Measurements from ENCODE around the gene PUDP.
"Not testable (repeated sequence)": the region's sequence is repeated elsewhere in the genome, so short reads cannot be mapped to it uniquely, and the experiment has no call there.

The PUDP gene

DNA sequence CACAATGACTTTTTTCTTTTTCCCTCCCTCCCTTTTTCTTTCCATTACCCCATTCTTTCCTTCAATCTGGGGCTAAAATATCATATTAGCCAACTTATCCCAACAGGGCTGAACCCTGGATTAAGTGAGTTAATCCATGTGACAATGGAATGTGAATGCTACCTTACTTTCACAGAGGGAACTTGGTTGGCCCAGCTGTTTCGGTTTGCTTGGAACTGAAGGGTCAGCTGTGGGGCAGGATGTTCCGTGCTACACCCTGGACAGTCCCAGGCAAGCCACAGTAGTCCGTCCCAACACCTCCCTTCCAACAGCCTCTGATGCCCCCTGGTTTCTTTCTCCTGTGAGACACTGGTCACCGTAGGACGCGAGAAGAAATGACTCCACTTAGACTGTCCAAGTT lies 95.4 kb downstream of the PUDP start:
- no peaks in the 10 kb centered on the region for H3K4me1 ChIP-seq (ENCODE audit: insufficient read depth, low read length)
- H3K9ac ChIP-seq (ENCODE audit: low read depth, low read length): no peak overlapping the region
- no peaks in the 10 kb centered on the region for H3K9me3 ChIP-seq (ENCODE audit: insufficient read depth, low read depth, low read length)
- H3K27me3 ChIP-seq (ENCODE audit: insufficient read depth, low read length): no peaks in the 10 kb centered on the region
- H3K36me3 ChIP-seq (ENCODE audit: insufficient read depth, low read depth, low read length): no peaks in the 10 kb centered on the region
- H3K4me3 ChIP-seq (ENCODE audit: low read length): no peak overlapping the region
- H3K27ac ChIP-seq (ENCODE audit: low read length): no peak overlapping the region

GRCh38 chrX:7050271-7050670 lies 97.7 kb downstream of the PUDP start:
- Histone ChIP-seq H3K4me3 (ENCODE audit: low read length) (no peak overlapping the region), H3K9me3 (ENCODE audit: insufficient read depth, low read depth, low read length) (no peaks in the 10 kb centered on the region), H3K36me3 (ENCODE audit: insufficient read depth, low read depth, low read length) (no peaks in the 10 kb centered on the region), H3K27ac (ENCODE audit: low read length) (no peak overlapping the region), H3K9ac (ENCODE audit: low read depth, low read length) (no peak overlapping the region), H3K27me3 (ENCODE audit: insufficient read depth, low read length) (no peaks in the 10 kb centered on the region), H3K4me1 (ENCODE audit: insufficient read depth, low read length) (no peaks in the 10 kb centered on the region)

GRCh38 chrX:7047951-7048350 lies 100.0 kb downstream of the PUDP start:
- no peaks in the 10 kb centered on the region for H3K9me3 ChIP-seq (ENCODE audit: insufficient read depth, low read depth, low read length)
- H3K36me3 ChIP-seq (ENCODE audit: insufficient read depth, low read depth, low read length): no peaks in the 10 kb centered on the region
- no peaks in the 10 kb centered on the region for H3K27me3 ChIP-seq (ENCODE audit: insufficient read depth, low read length)
- no peak overlapping the region for H3K27ac ChIP-seq (ENCODE audit: low read length)
- H3K9ac ChIP-seq (ENCODE audit: low read depth, low read length): no peak overlapping the region
- no peak overlapping the region for H3K4me3 ChIP-seq (ENCODE audit: low read length)
- no peaks in the 10 kb centered on the region for H3K4me1 ChIP-seq (ENCODE audit: insufficient read depth, low read length)

DNA sequence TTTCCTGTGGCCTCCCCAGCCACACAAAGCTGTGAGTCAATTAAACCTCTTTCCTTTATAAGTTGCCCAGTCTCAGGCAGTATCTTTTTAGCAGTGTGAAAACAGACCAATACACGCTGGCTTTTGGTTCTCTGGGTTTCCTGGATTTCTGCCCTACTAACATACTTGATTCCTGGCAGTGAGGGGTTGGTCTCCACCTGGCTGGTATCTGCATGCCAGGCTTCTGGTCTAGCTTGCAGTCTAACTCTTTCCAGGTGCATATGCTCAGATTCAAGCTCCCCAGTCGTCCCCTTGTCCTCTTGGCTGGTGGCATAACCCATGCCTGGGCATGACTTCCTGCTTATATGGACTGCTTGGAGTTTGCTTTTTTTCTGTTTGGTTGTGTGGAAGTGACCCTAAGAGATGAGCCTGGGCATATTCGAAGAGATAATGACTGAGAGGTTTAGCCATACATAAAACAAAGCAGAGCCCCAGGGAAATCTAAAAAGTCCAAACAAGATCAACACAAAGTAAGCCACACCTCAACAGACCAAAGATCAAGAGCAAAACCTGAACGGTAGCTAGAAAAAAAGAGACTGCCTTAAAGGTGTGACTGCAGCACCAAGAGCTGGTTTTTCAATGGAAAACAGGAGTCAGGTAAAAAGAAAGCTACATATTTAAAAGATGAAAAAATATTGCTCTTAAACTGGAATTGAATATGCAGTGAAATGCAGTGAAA lies 102.6 kb downstream of the PUDP start:
- Histone ChIP-seq H3K9ac (ENCODE audit: low read depth, low read length) (no peak overlapping the region), H3K4me3 (ENCODE audit: low read length) (no peak overlapping the region), H3K4me1 (ENCODE audit: insufficient read depth, low read length) (no peaks in the 10 kb centered on the region), H3K27me3 (ENCODE audit: insufficient read depth, low read length) (no peaks in the 10 kb centered on the region), H3K36me3 (ENCODE audit: insufficient read depth, low read depth, low read length) (no peaks in the 10 kb centered on the region), H3K9me3 (ENCODE audit: insufficient read depth, low read depth, low read length) (no peaks in the 10 kb centered on the region), H3K27ac (ENCODE audit: low read length) (no peak overlapping the region)

GRCh38 chrX:7043796-7044433 lies 104.0 kb downstream of the PUDP start:
- H3K9ac ChIP-seq (ENCODE audit: low read depth, low read length); H3K4me3 ChIP-seq (ENCODE audit: low read length); H3K27ac ChIP-seq (ENCODE audit: low read length); H3K36me3 ChIP-seq (ENCODE audit: insufficient read depth, low read depth, low read length); H3K9me3 ChIP-seq (ENCODE audit: insufficient read depth, low read depth, low read length); H3K27me3 ChIP-seq (ENCODE audit: insufficient read depth, low read length); H3K4me1 ChIP-seq (ENCODE audit: insufficient read depth, low read length): not testable (repeated sequence)

GRCh38 chrX:7028246-7028645 lies 119.7 kb downstream of the PUDP start:
- Histone ChIP-seq H3K4me1 (ENCODE audit: insufficient read depth, low read length) (no peaks in the 10 kb centered on the region), H3K27me3 (ENCODE audit: insufficient read depth, low read length) (no peaks in the 10 kb centered on the region), H3K36me3 (ENCODE audit: insufficient read depth, low read depth, low read length) (no peaks in the 10 kb centered on the region), H3K9ac (ENCODE audit: low read depth, low read length) (no peak overlapping the region), H3K27ac (ENCODE audit: low read length) (no peak overlapping the region), H3K4me3 (ENCODE audit: low read length) (no peak overlapping the region), H3K9me3 (ENCODE audit: insufficient read depth, low read depth, low read length) (no peaks in the 10 kb centered on the region)

DNA sequence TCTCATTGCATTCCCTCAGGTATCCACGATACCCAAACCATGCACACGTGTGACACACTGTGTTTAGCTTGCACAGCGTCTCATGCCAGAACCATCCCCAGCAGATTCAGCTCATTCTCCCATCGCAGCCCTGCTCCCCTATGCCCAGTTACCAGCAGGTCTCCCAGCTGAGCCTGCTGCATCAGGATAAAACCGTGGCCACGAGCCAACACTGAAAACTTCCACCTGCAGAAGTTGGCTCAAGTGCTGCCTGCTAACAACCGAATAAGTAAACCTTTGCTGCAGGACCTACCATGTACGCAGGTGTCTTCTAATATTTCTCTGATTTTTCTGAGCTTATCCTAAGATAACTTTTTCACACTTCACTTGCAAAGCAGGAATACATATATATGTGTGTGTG lies 120.9 kb downstream of the PUDP start:
- Histone ChIP-seq H3K9ac (ENCODE audit: low read depth, low read length) (no peak overlapping the region), H3K4me1 (ENCODE audit: insufficient read depth, low read length) (no peaks in the 10 kb centered on the region), H3K4me3 (ENCODE audit: low read length) (no peak overlapping the region), H3K9me3 (ENCODE audit: insufficient read depth, low read depth, low read length) (no peaks in the 10 kb centered on the region), H3K27ac (ENCODE audit: low read length) (no peak overlapping the region), H3K36me3 (ENCODE audit: insufficient read depth, low read depth, low read length) (no peaks in the 10 kb centered on the region), H3K27me3 (ENCODE audit: insufficient read depth, low read length) (no peaks in the 10 kb centered on the region)

- H3K27me3 ChIP-seq (ENCODE audit: insufficient read depth, low read length); H3K36me3 ChIP-seq (ENCODE audit: insufficient read depth, low read depth, low read length); H3K4me3 ChIP-seq (ENCODE audit: low read length); H3K4me1 ChIP-seq (ENCODE audit: insufficient read depth, low read length); H3K9ac ChIP-seq (ENCODE audit: low read depth, low read length); H3K27ac ChIP-seq (ENCODE audit: low read length); H3K9me3 ChIP-seq (ENCODE audit: insufficient read depth, low read depth, low read length): not testable (repeated sequence)
Measured at GRCh38 chrX:7026365-7026764, 121.6 kb downstream of the PUDP start.

DNA sequence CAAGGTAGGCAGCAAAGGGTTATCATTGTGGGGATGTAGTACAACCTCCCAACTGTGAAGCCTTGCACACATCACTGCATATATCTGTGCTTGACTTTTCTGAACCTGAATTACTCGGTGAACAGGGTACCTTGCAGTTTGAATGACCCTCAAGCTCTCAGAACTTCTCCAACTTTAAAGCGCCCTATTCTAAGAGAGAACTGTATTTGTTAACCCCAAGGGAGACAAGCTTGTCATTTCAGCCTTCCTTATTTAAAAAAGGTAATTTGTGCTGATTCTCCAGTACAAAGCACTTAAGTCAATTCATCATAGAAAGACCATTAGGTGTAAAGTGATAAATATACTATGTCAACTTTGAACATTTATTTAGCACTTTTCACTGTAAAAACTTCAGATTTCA lies 122.5 kb downstream of the PUDP start:
- Histone ChIP-seq H3K9ac (ENCODE audit: low read depth, low read length) (no peak overlapping the region), H3K9me3 (ENCODE audit: insufficient read depth, low read depth, low read length) (no peaks in the 10 kb centered on the region), H3K27me3 (ENCODE audit: insufficient read depth, low read length) (no peaks in the 10 kb centered on the region), H3K27ac (ENCODE audit: low read length) (no peak overlapping the region), H3K36me3 (ENCODE audit: insufficient read depth, low read depth, low read length) (no peaks in the 10 kb centered on the region), H3K4me3 (ENCODE audit: low read length) (no peak overlapping the region), H3K4me1 (ENCODE audit: insufficient read depth, low read length) (no peaks in the 10 kb centered on the region)

DNA sequence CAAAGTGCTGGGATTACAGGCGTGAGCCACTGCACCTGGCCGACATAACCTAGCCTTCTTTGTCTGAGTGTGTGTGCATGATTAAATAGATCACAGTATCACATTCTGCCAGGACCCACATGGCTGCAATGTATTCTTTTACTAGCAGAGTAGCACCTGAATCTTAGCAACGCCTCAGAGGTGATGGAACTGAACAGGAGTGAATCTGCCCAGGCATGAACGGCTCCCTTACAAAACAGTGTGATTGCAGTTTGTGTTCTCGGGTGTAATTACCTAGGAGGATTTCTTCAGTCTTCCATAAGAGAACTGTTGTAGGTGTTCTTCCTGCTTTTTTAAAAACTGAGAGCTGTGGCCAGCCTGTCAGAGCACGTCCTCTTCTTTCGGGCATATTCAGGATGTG lies 123.1 kb downstream of the PUDP start:
- Histone ChIP-seq H3K4me1 (ENCODE audit: insufficient read depth, low read length) (no peaks in the 10 kb centered on the region), H3K9ac (ENCODE audit: low read depth, low read length) (no peak overlapping the region), H3K4me3 (ENCODE audit: low read length) (no peak overlapping the region), H3K27ac (ENCODE audit: low read length) (no peak overlapping the region), H3K36me3 (ENCODE audit: insufficient read depth, low read depth, low read length) (no peaks in the 10 kb centered on the region), H3K27me3 (ENCODE audit: insufficient read depth, low read length) (no peaks in the 10 kb centered on the region), H3K9me3 (ENCODE audit: insufficient read depth, low read depth, low read length) (no peaks in the 10 kb centered on the region)

DNA sequence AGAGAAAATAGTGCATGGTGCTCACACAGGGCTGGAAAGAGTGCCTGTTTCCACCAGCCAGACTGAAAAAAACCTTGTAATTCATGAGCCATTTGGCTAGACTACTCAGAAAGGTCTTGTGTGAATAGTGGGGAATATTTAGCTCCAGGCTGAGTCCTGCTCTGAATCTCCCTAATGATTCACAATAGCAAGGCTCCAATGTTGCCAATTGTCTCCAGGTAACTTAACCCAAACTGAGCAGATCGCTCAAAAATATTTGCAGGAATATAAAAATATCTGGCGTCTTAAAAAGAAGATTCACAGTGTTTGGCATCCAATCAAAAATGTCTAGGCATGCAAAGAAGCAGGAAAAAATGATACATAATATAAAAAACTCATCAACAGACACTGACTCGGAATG lies 125.0 kb downstream of the PUDP start:
- H3K36me3 ChIP-seq (ENCODE audit: insufficient read depth, low read depth, low read length); H3K9me3 ChIP-seq (ENCODE audit: insufficient read depth, low read depth, low read length); H3K4me3 ChIP-seq (ENCODE audit: low read length); H3K4me1 ChIP-seq (ENCODE audit: insufficient read depth, low read length); H3K27ac ChIP-seq (ENCODE audit: low read length); H3K27me3 ChIP-seq (ENCODE audit: insufficient read depth, low read length); H3K9ac ChIP-seq (ENCODE audit: low read depth, low read length): not testable (repeated sequence)

- Histone ChIP-seq H3K27ac (ENCODE audit: low read length) (no peak overlapping the region), H3K36me3 (ENCODE audit: insufficient read depth, low read depth, low read length) (no peaks in the 10 kb centered on the region), H3K9ac (ENCODE audit: low read depth, low read length) (no peak overlapping the region), H3K4me1 (ENCODE audit: insufficient read depth, low read length) (no peaks in the 10 kb centered on the region), H3K27me3 (ENCODE audit: insufficient read depth, low read length) (no peaks in the 10 kb centered on the region), H3K4me3 (ENCODE audit: low read length) (no peak overlapping the region), H3K9me3 (ENCODE audit: insufficient read depth, low read depth, low read length) (no peaks in the 10 kb centered on the region)
Measured at GRCh38 chrX:7021991-7022390, 126.0 kb downstream of the PUDP start.
